HG02763 (cell line): Measurements from ENCODE around the gene AMN.

Experiments used
- ATAC-seq: cut with Tn5 transposase; IDR thresholded peaks from one replicate; pipeline ENCODE4 v1.9.1; 2021; ENCODE audit warnings: mild to moderate bottlenecking, moderate library complexity; ENCODE audit not compliant: unreplicated experiment

The AMN gene

GRCh38 chr14:102927346-102927877 is 4.9 kb downstream of the AMN start:
- no peak for ATAC-seq

DNA sequence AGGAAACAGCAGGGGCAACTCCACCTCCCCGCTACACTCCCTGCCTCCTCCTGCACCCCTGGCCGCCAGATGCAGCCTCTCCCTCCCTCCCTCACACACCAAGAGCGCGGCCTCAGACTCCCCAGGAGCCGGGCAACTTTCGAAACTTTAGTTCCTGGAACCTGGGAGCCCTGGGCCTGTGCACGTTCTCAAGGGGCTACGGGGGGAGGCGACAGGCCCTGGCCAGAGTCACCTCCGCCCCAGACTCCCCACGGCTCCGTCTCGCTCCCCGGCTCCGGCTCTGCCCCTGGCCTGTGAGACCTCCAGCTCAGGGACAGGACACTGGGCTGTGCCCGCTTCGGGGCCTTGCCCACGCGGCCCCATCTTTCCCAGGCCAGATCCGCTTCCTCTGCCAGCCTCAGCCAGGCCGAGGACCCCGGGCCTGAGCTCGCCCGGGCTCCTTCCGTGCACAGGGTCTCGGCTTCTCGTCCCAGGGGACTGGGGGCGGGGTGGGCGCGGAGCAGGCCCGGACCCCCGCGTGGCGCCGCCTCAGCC is 5.5 kb downstream of the AMN start:
- no peak for ATAC-seq

GRCh38 chr14:102928412-102929240 is 6.2 kb downstream of the AMN start:
- ATAC-seq, result no peak

DNA sequence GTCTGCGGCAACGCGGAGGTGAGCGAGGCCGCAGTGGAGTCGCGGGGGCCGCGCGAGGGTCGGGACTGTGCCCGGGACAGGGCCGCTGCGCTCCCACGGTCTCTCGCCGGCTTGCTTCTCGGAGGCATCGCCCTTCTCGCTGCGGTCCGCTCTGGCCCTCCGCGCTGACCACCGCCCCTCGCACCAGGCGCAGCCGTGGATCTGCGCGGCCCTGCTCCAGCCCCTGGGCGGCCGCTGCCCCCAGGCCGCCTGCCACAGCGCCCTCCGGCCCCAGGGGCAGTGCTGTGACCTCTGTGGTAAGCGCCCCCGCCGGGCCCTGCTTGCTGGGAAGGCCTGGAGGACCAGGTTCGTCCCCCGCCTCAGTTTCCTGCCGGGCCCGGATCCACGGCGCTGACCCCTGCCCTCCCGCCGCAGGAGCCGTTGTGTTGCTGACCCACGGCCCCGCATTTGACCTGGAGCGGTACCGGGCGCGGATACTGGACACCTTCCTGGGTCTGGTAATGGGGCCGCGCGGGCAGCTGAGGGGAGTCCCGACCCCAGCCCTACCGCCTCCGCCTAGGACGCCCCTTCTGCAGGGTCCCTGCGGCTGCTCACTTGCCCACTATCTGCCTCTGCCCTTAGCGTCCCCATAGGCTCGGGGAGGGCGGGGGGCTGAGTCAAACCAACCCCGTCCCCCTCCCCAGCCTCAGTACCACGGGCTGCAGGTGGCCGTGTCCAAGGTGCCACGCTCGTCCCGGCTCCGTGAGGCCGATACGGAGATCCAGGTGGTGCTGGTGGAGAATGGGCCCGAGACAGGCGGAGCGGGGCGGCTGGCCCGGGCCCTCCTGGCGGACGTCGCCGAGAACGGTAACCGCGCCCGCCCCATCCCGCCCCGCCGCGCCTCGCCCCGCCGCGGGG is 7.0 kb downstream of the AMN start:
- ATAC-seq, result no peak

- no peak for ATAC-seq
These were observed 7.8 kb downstream of the AMN start for GRCh38 chr14:102930138-102930752.

DNA sequence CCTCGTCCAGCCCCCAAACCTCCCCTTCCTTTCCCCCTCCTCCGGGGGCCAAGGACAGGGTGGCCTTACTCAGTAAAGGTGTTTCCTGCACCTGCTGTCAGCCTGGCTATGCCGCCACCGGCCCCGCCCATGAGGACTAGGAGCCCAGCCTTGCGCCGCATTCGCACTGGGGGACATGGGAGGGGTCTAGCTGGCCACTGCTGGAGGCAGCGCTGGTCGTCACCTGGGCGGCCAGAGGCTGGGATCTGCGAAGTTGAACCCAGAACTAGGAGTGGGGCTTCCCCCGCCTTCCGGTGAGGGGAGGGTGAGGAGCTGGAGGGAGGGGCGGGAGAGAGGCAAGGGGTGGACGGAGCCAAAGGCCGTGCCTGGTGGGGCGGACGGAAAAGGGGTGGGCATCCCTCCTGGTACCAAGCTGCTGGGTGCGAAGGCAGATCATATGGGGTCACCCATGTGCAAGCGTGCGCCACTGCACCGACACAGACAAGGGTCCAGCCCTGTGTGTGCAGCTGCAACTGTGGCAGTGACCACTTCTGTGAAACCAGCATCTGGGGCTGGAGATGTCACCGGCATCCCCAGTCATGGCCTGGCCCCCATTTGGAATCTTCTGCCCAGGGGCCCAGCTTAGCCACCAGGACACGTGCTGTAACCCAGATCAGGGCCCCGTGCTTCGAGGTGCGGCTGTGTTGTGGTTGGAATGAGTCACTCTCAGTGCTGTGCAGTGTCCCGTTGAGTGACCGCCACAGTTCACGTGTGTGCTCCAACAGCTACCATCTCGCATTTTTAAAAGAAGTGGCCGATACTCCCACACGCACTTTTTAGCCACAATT is 8.5 kb downstream of the AMN start:
- ATAC-seq, result no peak

- no peak for ATAC-seq
These were observed 9.3 kb downstream of the AMN start for GRCh38 chr14:102931580-102932285.

- no peak for ATAC-seq
These were observed 10.2 kb downstream of the AMN start for GRCh38 chr14:102932484-102933248.

- no peak for ATAC-seq
These were observed 11.3 kb downstream of the AMN start for GRCh38 chr14:102933618-102934231.

- no peak for ATAC-seq
These were observed 13.3 kb downstream of the AMN start for GRCh38 chr14:102935756-102936155.

DNA sequence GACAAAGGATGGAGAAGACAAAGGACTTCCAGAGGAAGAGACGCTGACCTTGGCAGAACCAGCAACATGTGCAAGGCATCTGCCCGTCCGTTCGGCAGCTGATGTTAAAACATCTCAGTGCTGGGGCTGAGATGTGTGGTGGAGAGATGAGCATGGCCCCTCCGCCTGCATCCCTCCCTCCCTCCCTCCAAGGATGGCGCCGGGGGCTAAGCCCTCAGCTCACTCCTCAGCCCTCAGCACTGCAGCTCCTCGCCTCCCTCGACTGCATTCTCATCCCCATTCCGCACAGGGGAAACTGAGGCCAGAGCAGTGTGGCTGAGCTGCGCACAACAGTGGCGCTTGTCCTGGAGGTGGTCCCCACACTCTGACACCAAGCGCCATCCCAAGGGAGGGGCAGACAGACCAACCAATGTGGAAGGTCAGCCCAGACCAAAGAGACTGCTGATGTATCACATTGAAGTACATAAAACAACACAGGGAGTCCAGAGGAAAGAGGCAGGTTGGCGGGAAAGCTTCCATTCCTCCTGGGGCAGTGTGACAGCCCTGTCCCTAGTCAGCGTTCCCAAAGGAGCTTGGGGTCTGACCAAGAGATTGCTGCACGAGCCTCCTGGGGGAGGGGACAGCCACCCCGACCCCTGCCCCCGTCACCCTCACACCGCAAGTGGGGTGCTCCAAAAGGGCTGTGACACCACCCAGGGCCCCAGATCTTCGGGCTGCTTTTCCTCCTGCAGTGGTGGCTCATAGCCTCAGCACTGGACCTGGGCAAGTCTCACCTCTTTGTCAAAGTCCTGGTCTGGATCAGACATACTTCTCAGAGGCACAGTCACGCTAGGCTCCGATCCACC is 15.1 kb downstream of the AMN start:
- ATAC-seq, result no peak

DNA sequence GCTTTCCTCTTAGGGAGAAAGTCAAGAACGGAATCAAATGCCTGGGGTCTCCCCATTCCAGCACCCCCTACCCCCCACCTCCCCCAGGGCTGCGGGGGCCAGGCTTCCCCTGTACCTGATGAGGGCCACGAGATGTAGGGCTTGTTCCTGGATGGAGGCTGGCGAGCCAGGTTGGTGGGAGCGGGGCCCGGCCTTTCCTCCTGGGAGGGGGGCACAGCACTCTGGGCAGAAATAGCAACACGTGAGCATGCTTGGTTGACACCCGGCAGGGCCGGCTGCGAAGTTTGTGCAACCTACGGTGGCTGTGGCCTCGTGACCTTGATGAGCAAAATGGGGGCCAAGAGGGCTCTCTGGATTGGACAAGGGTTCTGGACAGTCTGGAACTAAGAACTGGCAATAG is 15.7 kb downstream of the AMN start:
- ATAC-seq, result no peak

- no peak for ATAC-seq
These were observed 16.9 kb downstream of the AMN start for GRCh38 chr14:102939329-102939728.

DNA sequence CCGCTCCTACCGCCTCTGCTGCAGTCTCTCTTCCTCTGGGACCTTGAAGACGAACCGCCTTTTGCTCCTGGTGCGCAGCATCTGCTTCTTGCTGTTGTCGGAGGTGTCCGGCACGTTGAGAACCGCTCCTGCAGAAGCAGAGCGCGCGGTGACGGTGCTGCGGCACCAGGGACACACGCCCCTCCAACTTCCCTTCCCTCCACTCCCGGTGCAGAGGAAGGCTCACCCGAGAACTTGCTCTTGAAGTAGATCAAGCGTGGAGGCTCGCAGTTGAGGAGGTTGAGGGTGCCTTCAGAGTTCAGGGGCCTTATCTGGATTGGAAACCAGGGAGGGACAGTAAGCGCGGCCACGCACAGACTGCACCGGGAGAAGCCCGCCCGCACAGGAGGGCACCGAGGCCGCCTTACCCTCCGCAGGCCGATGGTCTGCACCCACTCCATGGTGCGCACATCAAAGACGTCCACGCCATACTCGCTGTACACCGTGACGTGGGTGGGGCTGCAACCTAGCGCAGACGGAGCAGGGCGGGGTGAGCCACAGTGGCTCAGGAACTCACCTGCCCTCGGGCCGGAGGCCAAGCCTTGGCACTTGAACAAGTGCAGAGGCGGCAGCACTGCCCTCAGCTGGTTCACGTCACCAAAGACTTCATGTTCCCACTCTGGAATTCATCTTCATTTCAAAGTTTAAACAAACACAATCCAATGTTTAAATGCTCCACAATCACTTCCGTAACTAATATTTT is 17.5 kb downstream of the AMN start:
- no peak for ATAC-seq

- ATAC-seq, result no peak
These were observed 18.4 kb downstream of the AMN start for GRCh38 chr14:102940729-102941362.

DNA sequence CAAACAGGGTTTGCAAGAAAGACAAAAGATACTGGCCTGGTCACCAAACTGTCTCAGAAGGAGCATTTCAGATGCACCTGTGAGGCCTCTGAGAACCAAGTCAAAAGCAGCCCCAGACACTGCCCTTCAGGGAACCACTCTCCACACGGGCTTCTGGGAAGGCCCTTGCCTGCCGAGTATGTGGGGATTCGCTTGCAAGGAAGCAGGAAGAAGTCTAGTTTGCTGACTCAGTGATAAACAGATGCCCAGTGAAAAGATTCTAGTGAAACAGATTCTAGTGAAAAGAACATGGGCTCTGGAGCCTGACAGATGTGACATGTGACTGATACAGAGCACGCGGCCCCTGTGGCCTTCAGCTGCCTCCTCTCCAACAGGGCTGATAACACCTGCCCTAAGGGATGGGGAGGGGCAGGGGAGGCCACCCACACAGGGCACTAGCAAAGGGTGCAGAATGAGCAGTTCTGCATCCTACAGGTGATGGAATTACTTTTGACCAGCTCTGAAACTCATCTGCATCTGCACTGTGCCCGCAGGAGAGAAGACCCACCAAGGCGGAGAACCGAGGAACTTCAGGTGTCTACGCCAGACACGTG is 19.1 kb downstream of the AMN start:
- no peak for ATAC-seq
